H1 (cell line): ENCODE measurements around the gene PIMREG. TPM values are rescaled to one million over a fixed set of nuclear protein-coding genes. Genes with fewer than 3 reads are reported as not detected.

Source experiments
- CTCF ChIA-PET: fragments of 300-600 bp; sonication (Branson Sonifier 250); formaldehyde crosslinking; loops from one replicate; lab custom pipeline; 2021; ENCODE audit not compliant: partially characterized antibody; lab: Charles Lee
- POLR2A ChIA-PET: fragments of 300-600 bp; sonication (Branson Sonifier 250); formaldehyde crosslinking; loops from one replicate; lab custom pipeline; 2021; ENCODE audit warnings: inconsistent platforms; ENCODE audit not compliant: partially characterized antibody; lab: Charles Lee
- DNase-seq, 2 experiments: peaks; one replicate each; pipeline versions ENCODE4 v3.0.0 to v3.0.0-alpha.2; 2010 to 2022; ENCODE audit warnings: low spot score in 2 of 2, low read depth in 1 of 2, mixed read lengths in 1 of 2
- FAIRE-seq: peaks from 2 replicates; lab custom pipeline; 2011; peaks lifted over from hg19 to GRCh38; lab: Jason Lieb, UNC
- H2AFZ ChIP-seq: 2 replicates; pipeline ENCODE4 v1.8.1; 2012; ENCODE audit warnings: low read length, inconsistent platforms
- H2AK5ac ChIP-seq: 2 replicates; pipeline ENCODE4 v1.6.1; 2013; ENCODE audit warnings: low read depth, low read length
- H2BK120ac ChIP-seq: replicated peaks from 2 replicates; pipeline ENCODE3; 2013; ENCODE audit warnings: low read depth, low read length, inconsistent platforms
- H2BK12ac ChIP-seq: 2 replicates; pipeline ENCODE4 v1.6.1; 2013; ENCODE audit warnings: low read depth, low read length
- H2BK15ac ChIP-seq: 2 replicates; pipeline ENCODE4 v1.6.1; 2013; ENCODE audit warnings: low read length
- H2BK20ac ChIP-seq: 2 replicates; pipeline ENCODE4 v1.6.1; 2013; ENCODE audit warnings: low read length
- H2BK5ac ChIP-seq: 2 replicates; pipeline ENCODE4 v1.6.1; 2013; ENCODE audit warnings: low read depth, low read length
- H3K14ac ChIP-seq: 2 replicates; pipeline ENCODE4 v1.6.1; 2013; ENCODE audit warnings: inconsistent platforms; ENCODE audit not compliant: insufficient read length
- H3K18ac ChIP-seq: 2 replicates; pipeline ENCODE4 v1.6.1; 2013; ENCODE audit warnings: low read length; ENCODE audit errors: extremely low read depth
- H3K23ac ChIP-seq: 2 replicates; pipeline ENCODE4 v1.6.1; 2013; ENCODE audit warnings: inconsistent platforms; ENCODE audit not compliant: insufficient read length
- H3K23me2 ChIP-seq: 2 replicates; pipeline ENCODE4 v1.6.1; 2013; ENCODE audit warnings: low read depth, low read length
- H3K27ac ChIP-seq: 2 replicates; pipeline ENCODE4 v1.6.1; 2011; ENCODE audit warnings: low read depth, low read length, inconsistent platforms
- H3K27me3 ChIP-seq, 4 experiments: replicated peaks in 1 of 4; 1 replicate in 1 of 4; 2 replicates in 3 of 4; pipeline versions ENCODE4 v1.6.1 to v1.8.1; 2011 to 2013; ENCODE audit warnings: low read length in 3 of 4, mild to moderate bottlenecking in 3 of 4, inconsistent platforms in 2 of 4, mixed read lengths in 2 of 4, moderate library complexity in 1 of 4; ENCODE audit not compliant: control insufficient read depth in 3 of 4, insufficient read depth in 3 of 4; ENCODE audit errors: extremely low read depth in 1 of 4
- H3K36me3 ChIP-seq, 4 experiments: 2 replicates each; pipeline versions ENCODE4 v1.6.1 to v1.8.1; 2011 to 2013; ENCODE audit warnings: mild to moderate bottlenecking in 4 of 4, low read length in 3 of 4, moderate library complexity in 2 of 4, control low read depth in 1 of 4, inconsistent platforms in 1 of 4; ENCODE audit not compliant: insufficient read depth in 4 of 4, control insufficient read depth in 2 of 4
- H3K4ac ChIP-seq: replicated peaks from 2 replicates; pipeline ENCODE3; 2013; ENCODE audit warnings: low read length, low read depth, mixed read lengths, inconsistent platforms; ENCODE audit not compliant: insufficient read length
- H3K4me1 ChIP-seq, 4 experiments: replicated peaks in 1 of 4; 1 replicate in 1 of 4; 2 replicates in 3 of 4; pipeline versions ENCODE4 v1.6.1 to v1.8.1; 2011 to 2013; ENCODE audit warnings: low read length in 3 of 4, inconsistent platforms in 2 of 4, mixed read lengths in 1 of 4; ENCODE audit not compliant: insufficient read depth in 4 of 4, control insufficient read depth in 3 of 4
- H3K4me2 ChIP-seq, 2 experiments: 2 replicates each; pipeline versions ENCODE4 v1.6.1 to v1.8.1; 2011 to 2013; ENCODE audit warnings: low read depth in 2 of 2, low read length in 2 of 2, control low read depth in 1 of 2, inconsistent platforms in 1 of 2, mild to moderate bottlenecking in 1 of 2; ENCODE audit not compliant: insufficient read depth in 1 of 2
- H3K4me3 ChIP-seq, 4 experiments: fragments of 200-600, 300-600 bp in 1 of 4; sonication (generic), shearing (Covaris generic), sonication (Bioruptor Twin) in 1 of 4; 2 replicates each; pipeline versions ENCODE4 v1.5.1 to v1.8.1; 2011 to 2016; ENCODE audit warnings: low read length in 4 of 4, low read depth in 3 of 4, control low read depth in 2 of 4, inconsistent platforms in 2 of 4, mild to moderate bottlenecking in 2 of 4, mixed read lengths in 1 of 4, moderate library complexity in 1 of 4; ENCODE audit not compliant: insufficient read depth in 2 of 4; ENCODE audit errors: extremely low read depth in 1 of 4
- H3K56ac ChIP-seq: replicated peaks from 2 replicates; pipeline ENCODE3; 2013; ENCODE audit warnings: low read depth, mild to moderate bottlenecking, mixed read lengths, low read length, inconsistent platforms; ENCODE audit not compliant: insufficient read length
- H3K79me1 ChIP-seq: 2 replicates; pipeline ENCODE4 v1.6.1; 2013; ENCODE audit warnings: low read depth, low read length, control low read depth
- H3K79me2 ChIP-seq, 2 experiments: 2 replicates each; pipeline versions ENCODE4 v1.6.1 to v1.8.1; 2012 to 2013; ENCODE audit warnings: low read length in 2 of 2, mild to moderate bottlenecking in 2 of 2, inconsistent platforms in 1 of 2; ENCODE audit not compliant: insufficient read depth in 2 of 2, control insufficient read depth in 1 of 2
- H3K9ac ChIP-seq, 4 experiments: replicated peaks in 1 of 4; 1 replicate in 1 of 4; 2 replicates in 3 of 4; pipeline versions ENCODE4 v1.6.1 to v1.8.1; 2011 to 2013; ENCODE audit warnings: low read depth in 3 of 4, low read length in 3 of 4, control low read depth in 2 of 4, mild to moderate bottlenecking in 2 of 4, moderate library complexity in 2 of 4, inconsistent platforms in 1 of 4; ENCODE audit errors: extremely low read depth in 1 of 4
- H3K9me3 ChIP-seq, 2 experiments: 2 replicates each; pipeline versions ENCODE4 v1.6.1 to v1.8.1; 2012 to 2013; ENCODE audit warnings: mild to moderate bottlenecking in 2 of 2, moderate library complexity in 2 of 2, control low read depth in 1 of 2, inconsistent platforms in 1 of 2, low read depth in 1 of 2, low read length in 1 of 2, mixed read lengths in 1 of 2; ENCODE audit not compliant: insufficient read depth in 2 of 2
- H4K20me1 ChIP-seq, 2 experiments: replicated peaks in 1 of 2; 2 replicates each; pipeline versions ENCODE3 to v1.8.1; 2011 to 2013; ENCODE audit warnings: inconsistent platforms in 2 of 2, low read length in 2 of 2, mild to moderate bottlenecking in 1 of 2; ENCODE audit not compliant: insufficient read depth in 2 of 2, control insufficient read depth in 1 of 2
- H4K5ac ChIP-seq: 2 replicates; pipeline ENCODE4 v1.6.1; 2013; ENCODE audit warnings: low read length, low read depth, mixed read lengths, inconsistent platforms; ENCODE audit not compliant: insufficient read length
- H4K8ac ChIP-seq: 2 replicates; pipeline ENCODE4 v1.8.0; 2013; ENCODE audit warnings: mild to moderate bottlenecking, moderate library complexity, low read length, inconsistent platforms; ENCODE audit not compliant: insufficient read depth; ENCODE audit errors: extremely low read depth
- H4K91ac ChIP-seq: replicated peaks from 2 replicates; pipeline ENCODE3; 2013; ENCODE audit warnings: low read length, mixed read lengths, inconsistent platforms; ENCODE audit not compliant: insufficient read length
- BRCA1 ChIP-seq: IDR thresholded peaks from 2 replicates; pipeline ENCODE4 v1.6.1; 2012; ENCODE audit warnings: low read depth, low read length, improper control_type of control experiment
- E2F6 ChIP-seq: IDR thresholded peaks from 2 replicates; pipeline ENCODE4 v1.6.1; 2012; ENCODE audit warnings: inconsistent platforms
- KDM5A ChIP-seq: fragments of 200-600 bp; IDR thresholded peaks from 2 replicates; pipeline ENCODE4 v1.7.1; 2012; ENCODE audit warnings: mild to moderate bottlenecking, low read length, inconsistent platforms, mixed read lengths
- MAX ChIP-seq: IDR thresholded peaks from 2 replicates; pipeline ENCODE4 v1.6.1; 2012; ENCODE audit warnings: inconsistent platforms
- NANOG ChIP-seq: IDR thresholded peaks from 2 replicates; pipeline ENCODE4 v1.6.1; 2011; ENCODE audit warnings: low read length, low read depth, mild to moderate bottlenecking, inconsistent platforms; ENCODE audit not compliant: insufficient read depth, poor library complexity, severe bottlenecking
- NRF1 ChIP-seq: IDR thresholded peaks from 2 replicates; pipeline ENCODE4 v1.6.1; 2011; ENCODE audit warnings: mild to moderate bottlenecking, low read depth, low read length, improper control_type of control experiment
- POLR2AphosphoS5 ChIP-seq: IDR thresholded peaks from 2 replicates; pipeline ENCODE4 v1.6.1; 2011; ENCODE audit warnings: low read depth, low read length
- RXRA ChIP-seq: IDR thresholded peaks from 2 replicates; pipeline ENCODE4 v1.6.1; 2011; ENCODE audit warnings: low read depth, mild to moderate bottlenecking, low read length, moderate library complexity; ENCODE audit not compliant: insufficient read depth
- SRF ChIP-seq: IDR thresholded peaks from 2 replicates; pipeline ENCODE4 v1.6.1; 2011; ENCODE audit warnings: mild to moderate bottlenecking, low read depth, low read length, moderate library complexity
- TAF7 ChIP-seq: optimal IDR thresholded peaks from 2 replicates; pipeline ENCODE3; 2011; ENCODE audit warnings: low read depth, mild to moderate bottlenecking, inconsistent platforms, low read length, moderate library complexity, borderline replicate concordance
- TEAD4 ChIP-seq: IDR thresholded peaks from 2 replicates; pipeline ENCODE4 v1.6.1; 2012; ENCODE audit warnings: low read depth, low read length, inconsistent platforms, mixed read lengths
- ZNF274 ChIP-seq: IDR thresholded peaks from 2 replicates; pipeline ENCODE4 v1.7.0; 2012; ENCODE audit warnings: low read length, borderline replicate concordance; ENCODE audit errors: extremely low read depth
- WGBS, 2 experiments: shearing (Covaris generic) in 1 of 2; methylation state at CpG; one replicate each; pipeline versions ENCODE4 v1.1.6 to v1.1.7; 2013 to 2015; ENCODE audit warnings: low lambda C conversion rate in 2 of 2, mixed read lengths in 2 of 2, inconsistent platforms in 1 of 2, low coverage in 1 of 2, missing lambda C conversion rate in 1 of 2; ENCODE audit not compliant: insufficient replicate concordance in 2 of 2, insufficient coverage in 1 of 2, insufficient read length in 1 of 2; ENCODE audit errors: extremely low coverage in 1 of 2, missing lambda C conversion rate in 1 of 2; 5-methylcytosine and 5-hydroxymethylcytosine counted together
- polyA plus RNA-seq, 7 experiments: library from polyadenylated mRNA; depleted of rRNA in 3 of 7; stranded (reverse) in 5 of 7; unstranded in 2 of 7; fragments of >200 nt in 5 of 7; fragments of 200-250 nt in 2 of 7; gene quantifications; 1 replicate in 5 of 7; 2 replicates in 1 of 7; 4 replicates in 1 of 7; pipeline versions ENCODE4 v1.2.1 to v1.2.3, GENCODE V29; 2011 to 2013; ENCODE audit warnings: missing spikeins in 2 of 7, mixed read lengths in 2 of 7
- total RNA-seq: library from RNA; stranded (reverse); fragmentation: NEBNext Ultra II Directional; extraction: Animal tissue kit (Norgen Biotek cat#: 25700); gene quantifications from 2 replicates; pipeline ENCODE4 v1.2.1, GENCODE V29; 2021

The PIMREG gene
- total and polyA plus RNA-seq, 2 of the 8 experiments (the other 6 are each of a cell fraction or from before 2014, with no cell fraction given), result 133 to 148 TPM

DNA sequence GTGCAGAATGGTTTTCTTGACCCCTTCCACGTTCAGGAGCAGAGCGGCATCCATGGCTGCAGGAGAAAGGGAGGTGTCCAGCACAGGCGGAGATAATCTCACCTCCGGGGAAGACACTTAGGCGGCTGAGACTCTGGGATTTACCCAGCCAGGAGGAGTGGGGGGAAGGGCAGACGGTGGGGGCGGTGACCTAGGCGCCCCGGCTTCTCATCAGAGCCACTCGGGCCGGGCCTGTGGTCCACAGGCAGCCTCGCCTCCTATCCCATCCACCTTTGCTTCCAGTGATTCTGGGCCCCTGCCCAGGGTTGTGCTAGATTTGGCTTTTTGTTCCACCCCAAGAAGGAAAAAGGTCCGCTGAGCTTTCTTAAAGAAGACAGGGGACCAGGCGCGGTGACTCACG lies 9.2 kb upstream of the PIMREG start, which contains the start of gene AIPL1:
Gene AIPL1, minus strand, starts transcription at position 71 of the 400 bp plus-strand sequence. Its CDS starts 17 bp downstream, at position 54.
- WGBS, 2 experiments, result 87% methylated on average over 16 of the region's 16 CpGs; no CpG with 5 or more reads in 1 of the 2 experiments
- H2BK15ac ChIP-seq, result no peak within 1 kb of the TSS
- CTCF ChIA-PET, result interaction anchor here (0.8 to 5.3 kb wide), 18 partner anchors 12 to 843 kb away, joined by 3 to 60 read pairs (median 4); no protein-coding TSS in a partner anchor
- H3K9me3 ChIP-seq, result peaks cover 3 to 4% of the 10 kb centered on the region in 2 experiments; a peak in 2 of 4 replicates
- H3K4me2 ChIP-seq, result no peak within 1 kb of the TSS
- H3K14ac ChIP-seq, result no peak within 1 kb of the TSS
- no peaks in the 10 kb centered on the region for H3K23me2 ChIP-seq
- DNase-seq (no peak), FAIRE-seq (no peak)
- no peak within 1 kb of the TSS; the same call in 1 of the 2 replicates for H2BK5ac ChIP-seq
- H3K4me1 ChIP-seq, result peaks cover 2 to 16% (median 5%) of the 10 kb centered on the region in 4 experiments
- peak within 1 kb of the TSS; percentile 9; the same call in 1 of the 2 replicates for H2AFZ ChIP-seq
- H3K36me3 ChIP-seq, result no peaks in the 10 kb centered on the region
- peak within 1 kb of the TSS; percentile 24; the same call in 1 of the 2 replicates for H3K18ac ChIP-seq
- H4K8ac ChIP-seq, result peak within 1 kb of the TSS; percentile 47
- no peaks in the 10 kb centered on the region for H3K79me2 ChIP-seq
- no peaks in the 10 kb centered on the region for H3K27me3 ChIP-seq
- POLR2A ChIA-PET, result interaction anchor here (1.0 to 2.0 kb wide), 4 partner anchors 9 to 949 kb away, joined by 3 to 6 read pairs (median 3); partner anchors contain the start of genes DERL2, MIS12 and PIMREG
- H4K20me1 ChIP-seq, result no peaks in the 10 kb centered on the region
- no peak within 1 kb of the TSS for H4K5ac ChIP-seq
- no peak within 1 kb of the TSS for H2BK120ac ChIP-seq
- H3K56ac ChIP-seq, result no peak within 1 kb of the TSS
- no peak within 1 kb of the TSS for H4K91ac ChIP-seq
- no peaks in the 10 kb centered on the region for H3K79me1 ChIP-seq
- H2AK5ac ChIP-seq, result no peak within 1 kb of the TSS
- no peak within 1 kb of the TSS for H2BK20ac ChIP-seq
- H3K23ac ChIP-seq, result no peak within 1 kb of the TSS
- no peak within 1 kb of the TSS for H3K4me3 ChIP-seq
- H3K9ac ChIP-seq, result no peak within 1 kb of the TSS
- H3K27ac ChIP-seq, result no peak within 1 kb of the TSS
- H3K4ac ChIP-seq, result no peak within 1 kb of the TSS
- H2BK12ac ChIP-seq, result 0 out of 2 replicates have a peak within 1 kb of the TSS, but pooled peaks have one; percentile 27
- TF ChIP-seq E2F6 (no peak), TEAD4 (no peak), MAX (no peak), NRF1 (no peak), ZNF274 (no peak), SRF (no peak), TAF7 (no peak), BRCA1 (no peak), POLR2AphosphoS5 (no peak), RXRA (no peak), NANOG (no peak), KDM5A (no peak)
